ENCODE measurements around the gene KCNIP1.

Gene KCNIP1

DNA sequence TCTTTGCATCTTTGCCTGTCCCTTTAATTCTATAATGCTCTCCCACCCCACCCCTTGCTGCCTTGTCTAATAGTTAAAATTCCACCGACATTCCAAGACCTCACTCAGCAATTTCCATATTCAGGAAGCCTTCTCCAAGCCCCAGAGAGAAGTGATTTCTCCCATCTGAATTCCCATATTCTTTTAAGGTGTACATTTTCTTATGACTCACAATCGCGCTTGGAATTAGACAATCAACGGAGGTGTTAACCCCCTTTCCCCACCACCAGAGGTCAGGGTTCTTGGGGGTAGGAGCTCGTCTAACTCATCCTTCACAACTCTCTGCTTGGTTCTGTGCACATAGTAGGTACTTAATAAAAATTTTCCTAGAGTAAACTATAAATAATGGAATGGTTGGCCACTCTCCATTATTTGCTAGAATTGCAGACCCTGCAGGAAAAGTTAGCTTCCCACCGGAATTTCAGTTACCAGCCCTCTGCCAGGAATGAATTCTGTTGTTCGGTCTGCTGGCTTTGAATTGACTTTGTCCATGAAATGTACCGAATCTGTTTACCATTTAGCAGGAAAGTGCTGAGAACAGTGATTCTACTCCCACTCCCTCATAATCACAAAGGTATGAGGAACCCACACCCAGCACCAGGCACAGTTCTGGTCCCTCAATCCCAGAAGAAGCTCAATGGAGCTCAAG, 5.0 kb downstream of the KCNIP1 start:
- no peak for DNase-seq (ENCODE audit: low spot score)

- DNase-seq (ENCODE audit: low spot score) = no peak
Observed at GRCh38 chr5:170509348-170509660, 5.5 kb downstream of the KCNIP1 start.

- no peak for DNase-seq (ENCODE audit: low spot score)
Observed at GRCh38 chr5:170510126-170510525, 6.3 kb downstream of the KCNIP1 start.

GRCh38 chr5:170510559-170510958, 6.7 kb downstream of the KCNIP1 start:
- DNase-seq (ENCODE audit: low spot score) = no peak

- DNase-seq (ENCODE audit: low spot score) = no peak
Observed at GRCh38 chr5:170511551-170512258, 7.9 kb downstream of the KCNIP1 start.

- no peak for DNase-seq (ENCODE audit: low spot score)
Observed at GRCh38 chr5:170513856-170514525, 10.2 kb downstream of the KCNIP1 start.

DNA sequence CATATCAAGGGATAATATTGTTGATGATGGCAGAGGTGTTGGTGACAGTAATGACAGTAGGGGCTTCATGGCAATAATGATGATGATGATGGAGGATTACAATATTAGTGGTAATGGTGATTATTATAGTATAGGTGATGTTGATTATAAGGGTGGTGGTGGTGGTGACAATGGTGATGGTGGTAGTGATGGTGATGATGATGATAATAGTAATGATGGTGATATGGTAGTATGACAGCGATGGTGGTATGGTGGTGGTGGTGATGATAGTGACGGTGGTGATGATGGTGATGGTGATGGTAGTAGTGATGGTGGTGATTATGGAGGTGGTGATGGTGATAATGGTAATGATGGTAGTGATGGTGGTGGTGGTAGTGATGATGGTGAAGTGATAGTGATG, 13.6 kb downstream of the KCNIP1 start:
- DNase-seq (ENCODE audit: low spot score) = no peak

DNA sequence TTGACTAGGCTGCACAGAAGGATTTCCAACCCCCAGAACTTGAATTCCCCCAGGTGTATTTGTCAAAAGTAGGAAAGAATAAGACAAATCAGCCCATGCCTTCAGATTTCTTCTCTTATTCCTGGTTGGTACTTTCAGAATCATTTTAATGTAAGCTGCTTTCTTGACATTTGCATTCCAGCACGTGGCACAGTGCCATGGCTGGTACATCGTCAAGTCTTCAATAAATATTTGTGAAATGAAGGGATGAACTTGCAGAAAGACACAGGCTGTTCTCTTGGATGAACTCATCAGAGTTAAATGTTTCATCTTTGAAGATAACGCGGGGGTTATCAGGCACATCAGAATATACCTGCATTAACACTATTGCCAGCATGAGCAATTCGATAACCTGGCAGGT, 14.5 kb downstream of the KCNIP1 start:
- DNase-seq (ENCODE audit: low spot score) = no peak

- no peak for DNase-seq (ENCODE audit: low spot score)
Observed at GRCh38 chr5:170519549-170519948, 15.7 kb downstream of the KCNIP1 start.

- DNase-seq (ENCODE audit: low spot score) = no peak
Observed at GRCh38 chr5:170520372-170520771, 16.6 kb downstream of the KCNIP1 start.

DNA sequence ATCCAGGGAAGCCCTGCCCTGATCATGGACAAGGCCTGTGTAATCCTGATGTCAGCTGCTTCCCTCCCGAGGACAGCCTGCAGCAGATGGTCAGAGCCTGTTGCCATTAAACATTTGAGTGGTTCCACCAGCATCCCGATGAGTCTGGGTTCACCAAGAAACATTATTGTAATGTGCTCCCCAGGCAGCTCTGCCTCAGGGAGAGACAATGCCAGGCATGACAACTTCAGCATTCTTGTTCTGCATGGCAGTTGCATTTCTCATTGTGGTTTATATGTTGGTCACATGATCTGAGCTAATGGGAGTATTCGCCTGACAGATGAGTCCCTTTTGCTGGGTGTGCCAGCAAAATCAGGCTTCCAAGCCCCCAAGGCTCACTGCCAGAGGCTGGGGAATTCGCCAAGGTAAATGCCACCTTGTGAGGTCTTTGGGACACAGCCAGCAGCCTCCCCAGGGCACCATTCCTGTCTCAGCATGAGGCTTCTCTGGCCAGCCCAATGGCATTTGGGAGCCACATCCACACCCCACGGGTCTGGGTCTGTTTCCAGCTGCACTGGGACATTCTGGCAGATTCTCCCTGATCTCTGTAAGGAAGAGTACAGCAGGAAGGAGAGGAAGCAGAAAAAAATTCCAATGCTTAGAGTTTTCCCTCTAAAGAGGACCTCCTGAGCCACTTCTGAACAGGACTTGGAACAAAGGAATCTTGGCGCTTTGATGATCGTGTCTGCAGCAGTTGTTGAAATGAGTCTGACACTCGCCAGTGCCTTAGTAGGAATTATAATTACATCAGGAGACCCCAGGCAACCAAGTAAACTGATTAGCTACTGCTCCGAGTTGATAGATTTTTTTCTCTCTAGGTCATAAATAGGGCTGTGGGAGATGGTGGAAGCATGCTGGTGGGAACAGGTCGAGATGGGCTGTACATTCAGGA, 18.7 kb downstream of the KCNIP1 start:
- no peak for DNase-seq (ENCODE audit: low spot score)

GRCh38 chr5:170523142-170523551, 19.3 kb downstream of the KCNIP1 start:
- DNase-seq (ENCODE audit: low spot score) = no peak

- DNase-seq (ENCODE audit: low spot score) = no peak
Observed at GRCh38 chr5:170523830-170524229, 20.0 kb downstream of the KCNIP1 start.

- DNase-seq (ENCODE audit: low spot score) = no peak
Observed at GRCh38 chr5:170524576-170524975, 20.8 kb downstream of the KCNIP1 start.

DNA sequence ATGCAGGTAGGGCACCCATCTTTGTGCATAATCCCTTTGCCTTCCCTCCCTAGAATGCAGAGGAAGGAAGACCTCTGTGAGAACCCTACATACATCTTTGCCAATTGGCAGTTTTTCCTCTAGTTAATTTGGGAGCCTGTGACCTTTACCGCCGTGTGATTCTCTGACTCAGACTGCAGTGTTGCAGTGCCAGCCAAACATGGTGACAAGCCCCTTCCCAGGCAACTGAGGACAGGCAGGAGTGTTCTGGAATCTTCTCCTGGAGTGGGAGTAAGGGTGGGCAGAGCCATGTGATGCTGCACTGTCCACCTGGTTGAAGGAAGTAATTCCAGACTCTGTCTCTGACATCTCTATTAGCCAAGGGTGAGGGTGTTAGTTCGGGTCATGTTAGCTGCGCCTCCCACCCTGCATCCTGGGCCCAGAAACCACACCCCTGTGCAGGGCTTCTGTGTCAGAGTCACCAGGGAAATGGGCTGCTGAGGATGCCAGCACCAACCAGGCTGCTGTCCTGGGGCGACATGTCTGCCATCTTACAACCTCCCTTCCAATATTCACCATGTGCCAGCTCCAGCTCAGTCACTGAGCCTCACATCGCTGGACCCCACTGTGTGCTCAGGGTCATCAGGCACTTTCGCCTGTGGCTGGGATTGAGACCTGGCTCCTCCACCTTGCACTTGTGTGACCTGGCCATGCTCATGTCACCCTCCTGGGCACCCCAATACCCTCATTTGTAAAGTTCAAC, 21.8 kb downstream of the KCNIP1 start:
- no peak for DNase-seq (ENCODE audit: low spot score)

GRCh38 chr5:170527991-170528390, 24.2 kb downstream of the KCNIP1 start:
- no peak for DNase-seq (ENCODE audit: low spot score)

- DNase-seq (ENCODE audit: low spot score) = no peak
Observed at GRCh38 chr5:170528976-170529375, 25.2 kb downstream of the KCNIP1 start.

GRCh38 chr5:170532935-170533334, 29.1 kb downstream of the KCNIP1 start:
- DNase-seq (ENCODE audit: low spot score) = no peak

DNA sequence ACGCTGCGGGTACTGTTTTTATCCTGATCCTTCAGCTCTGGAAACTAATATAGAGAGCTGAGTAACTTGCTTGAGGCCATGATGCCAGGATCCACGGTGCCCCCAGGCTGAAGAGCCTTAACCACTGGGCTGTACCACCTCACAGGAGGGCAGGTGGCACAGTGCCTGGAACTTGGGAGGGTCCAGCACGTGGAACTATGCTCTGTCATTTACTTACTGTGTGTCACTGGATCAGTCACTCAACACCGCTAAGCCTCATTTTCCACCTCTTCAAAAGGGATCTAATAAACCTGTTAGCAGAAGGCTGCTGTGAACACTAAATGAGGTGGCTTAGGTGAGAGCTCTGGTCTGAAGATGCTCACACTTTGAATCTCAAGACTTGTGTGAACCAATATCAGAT, 29.6 kb downstream of the KCNIP1 start:
- DNase-seq (ENCODE audit: low spot score) = no peak

GRCh38 chr5:170534177-170534576, 30.4 kb downstream of the KCNIP1 start:
- DNase-seq (ENCODE audit: low spot score) = no peak

DNA sequence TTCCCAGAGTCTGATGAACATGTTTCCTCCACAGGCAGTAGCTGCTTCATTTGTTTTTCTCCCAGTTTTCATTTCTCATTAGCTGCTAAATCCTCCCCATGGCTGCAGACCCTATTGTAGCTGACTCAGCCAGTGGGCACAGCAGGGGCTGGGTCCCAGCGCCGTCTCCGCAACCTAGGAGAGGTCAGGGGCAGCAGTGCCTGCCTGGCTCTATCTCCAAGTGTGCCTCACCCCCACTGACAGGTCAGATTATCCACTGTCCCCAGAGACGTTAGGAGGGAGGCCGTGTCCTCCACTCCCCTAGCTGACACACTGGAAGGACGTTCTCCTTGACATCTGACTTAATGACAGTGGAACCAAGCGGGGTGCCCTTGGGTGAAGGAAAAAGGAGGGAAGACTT, 31.1 kb downstream of the KCNIP1 start:
- DNase-seq (ENCODE audit: low spot score) = no peak

DNA sequence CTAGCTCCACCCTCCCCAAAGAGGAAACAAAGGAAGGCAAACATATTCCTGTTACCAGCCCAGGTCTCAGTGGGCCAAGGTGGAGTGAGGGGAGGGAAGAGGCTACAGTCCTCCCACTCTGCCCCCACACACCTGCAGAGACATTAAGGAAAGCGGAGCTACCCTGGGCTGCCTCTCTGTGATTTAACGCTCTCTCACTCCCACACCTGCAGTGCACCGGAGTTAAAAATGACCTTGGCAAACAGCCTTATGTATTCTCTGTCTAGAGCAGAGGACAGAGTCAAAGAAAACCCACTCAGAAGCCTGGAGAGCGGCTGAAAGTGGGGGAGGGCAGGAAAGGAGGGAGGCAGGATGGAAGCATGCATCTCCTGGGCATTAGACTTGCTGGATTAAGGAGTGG, 32.7 kb downstream of the KCNIP1 start:
- no peak for DNase-seq (ENCODE audit: low spot score)

All from HuH-7.5 (cell line).